ENCODE data around the gene DLD. TPM values are rescaled to one million over a fixed set of nuclear protein-coding genes. Genes with fewer than 3 reads are reported as not detected.

DLD gene
- total and polyA plus RNA-seq, 2 of the 8 experiments (the other 6 are each of a cell fraction or from before 2014, with no cell fraction given) = 63.7 to 88.5 TPM

GRCh38 chr7:107933386-107934013 lies 42.5 kb downstream of the DLD start (continued):
- no peak for TF ChIP-seq CTCF (IDR thresholded peaks at IDR 0.05; ENCODE audit: control extremely low read depth in 1 of 3, insufficient read depth in 1 of 3, low read depth in 1 of 3, low read length in 3 of 3)

Measured in H1 (cell line).